WTC11 (cell line): ENCODE measurements around the gene RNU5B-1. TPM values are rescaled to one million over a fixed set of nuclear protein-coding genes. Genes with fewer than 3 reads are reported as not detected.
A peak's percentile ranks its signal among the peaks of the same experiment; 100 is the strongest.

Experiments used
- ATAC-seq: fragments of 200-7000 bp; cut with Tn5 transposase; 2 replicates; pipeline ENCODE4 v1.10.0; 2021; ENCODE audit warnings: mild to moderate bottlenecking, moderate library complexity
- CTCF ChIA-PET: fragments of 300-600 bp; sonication (Branson Sonifier 250); formaldehyde crosslinking; loops from one replicate; lab custom pipeline; 2021; ENCODE audit warnings: antibody characterized with exemption; lab: Charles Lee
- POLR2A ChIA-PET: fragments of 350-600 bp; sonication (Branson Sonifier 250); formaldehyde crosslinking; loops from one replicate; lab custom pipeline; 2021; ENCODE audit warnings: antibody characterized with exemption; lab: Charles Lee
- DNase-seq: peaks from one replicate; pipeline ENCODE4 v3.0.0; 2021; ENCODE audit warnings: low spot score
- H3K27ac Mint-ChIP-seq: 2 replicates; pipeline ENCODE4 v1.8.0; 2021; ENCODE audit warnings: mixed read lengths
- H3K27me3 Mint-ChIP-seq: 2 replicates; pipeline ENCODE4 v1.8.0; 2021; ENCODE audit warnings: low read depth, mild to moderate bottlenecking, moderate library complexity, mixed read lengths
- H3K36me3 Mint-ChIP-seq: 2 replicates; pipeline ENCODE4 v1.8.0; 2021; ENCODE audit warnings: mixed read lengths
- H3K4me1 Mint-ChIP-seq: 2 replicates; pipeline ENCODE4 v1.8.0; 2022; ENCODE audit warnings: mixed read lengths
- H3K4me3 Mint-ChIP-seq: 2 replicates; pipeline ENCODE4 v1.8.0; 2021; ENCODE audit warnings: mild to moderate bottlenecking, moderate library complexity, mixed read lengths
- H3K9me3 Mint-ChIP-seq: 2 replicates; pipeline ENCODE4 v1.8.0; 2021; ENCODE audit warnings: mixed read lengths
- EMX1 ChIP-seq: fragments of 250-450 bp; sonication (Bioruptor Pico); IDR thresholded peaks from 2 replicates; pipeline ENCODE4 v1.8.0; 2021; ENCODE audit warnings: mild to moderate bottlenecking
- FOXJ3 ChIP-seq: sonication (generic); formaldehyde crosslinking; IDR thresholded peaks from 2 replicates; pipeline ENCODE4 v1.9.0; 2021; ENCODE audit warnings: missing genetic modification reagents, mild to moderate bottlenecking, borderline replicate concordance
- FOXK1 ChIP-seq: sonication (generic); formaldehyde crosslinking; IDR thresholded peaks from 2 replicates; pipeline ENCODE4 v1.8.0; 2022; ENCODE audit warnings: mild to moderate bottlenecking, moderate library complexity, missing genetic modification reagents
- JUN ChIP-seq: sonication (generic); formaldehyde crosslinking; IDR thresholded peaks from 2 replicates; pipeline ENCODE4 v1.8.0; 2023; ENCODE audit warnings: mild to moderate bottlenecking, missing genetic modification reagents
- KAT7 ChIP-seq: sonication (generic); formaldehyde crosslinking; IDR thresholded peaks from 2 replicates; pipeline ENCODE4 v1.8.1; 2023; ENCODE audit warnings: missing genetic modification reagents, mild to moderate bottlenecking, borderline replicate concordance
- MXD4 ChIP-seq: fragments of 250-450 bp; sonication (Bioruptor Pico); IDR thresholded peaks from 2 replicates; pipeline ENCODE4 v1.8.0; 2021; ENCODE audit warnings: mild to moderate bottlenecking, moderate library complexity, borderline replicate concordance
- MYBL2 ChIP-seq: sonication (generic); formaldehyde crosslinking; IDR thresholded peaks from 2 replicates; pipeline ENCODE4 v1.8.1; 2023; ENCODE audit warnings: mild to moderate bottlenecking, moderate library complexity, missing genetic modification reagents
- NFE2L1 ChIP-seq: sonication (generic); formaldehyde crosslinking; IDR thresholded peaks from 2 replicates; pipeline ENCODE4 v1.8.1; 2023; ENCODE audit warnings: missing genetic modification reagents
- NFYB ChIP-seq: sonication (generic); formaldehyde crosslinking; conservative IDR thresholded peaks from 2 replicates; pipeline ENCODE4 v1.8.0; 2022; ENCODE audit warnings: low read depth, missing genetic modification reagents
- OVOL2 ChIP-seq: fragments of 250-450 bp; sonication (Bioruptor Pico); IDR thresholded peaks from 2 replicates; pipeline ENCODE4 v1.9.0; 2021; ENCODE audit warnings: mild to moderate bottlenecking, borderline replicate concordance
- RELA ChIP-seq: sonication (generic); formaldehyde crosslinking; IDR thresholded peaks from 2 replicates; pipeline ENCODE4 v1.8.1; 2022; ENCODE audit warnings: missing genetic modification reagents, mild to moderate bottlenecking, borderline replicate concordance
- RORB ChIP-seq: fragments of 250-450 bp; sonication (Bioruptor Pico); IDR thresholded peaks from 2 replicates; pipeline ENCODE4 v1.9.0; 2021; ENCODE audit warnings: mild to moderate bottlenecking
- SMAD3 ChIP-seq: sonication (generic); formaldehyde crosslinking; IDR thresholded peaks from 2 replicates; pipeline ENCODE4 v1.8.0; 2022; ENCODE audit warnings: missing genetic modification reagents, mild to moderate bottlenecking, borderline replicate concordance
- SOX15 ChIP-seq: fragments of 250-450 bp; sonication (Bioruptor Pico); IDR thresholded peaks from 2 replicates; pipeline ENCODE4 v1.9.0; 2021; ENCODE audit warnings: mild to moderate bottlenecking
- ZNF138 ChIP-seq: sonication (generic); formaldehyde crosslinking; conservative IDR thresholded peaks from 2 replicates; pipeline ENCODE4 v1.8.1; 2022; ENCODE audit warnings: mild to moderate bottlenecking, moderate library complexity, missing genetic modification reagents
- ZNF232 ChIP-seq: sonication (generic); formaldehyde crosslinking; IDR thresholded peaks from 2 replicates; pipeline ENCODE4 v1.8.0; 2022; ENCODE audit warnings: mild to moderate bottlenecking, missing genetic modification reagents
- ZNF396 ChIP-seq: fragments of 250-450 bp; sonication (Bioruptor Pico); IDR thresholded peaks from 2 replicates; pipeline ENCODE4 v1.8.0; 2021; ENCODE audit warnings: mild to moderate bottlenecking, moderate library complexity, borderline replicate concordance
- total RNA-seq: library from RNA; stranded (reverse); gene quantifications from 3 replicates; pipeline ENCODE4 v1.2.3, GENCODE V29; 2021
- TF ChIP-seq, protein P1 (sequence below): sonication (generic); formaldehyde crosslinking; IDR thresholded peaks from 2 replicates; pipeline ENCODE4 v1.8.1; 2022; ENCODE audit warnings: low read depth, mild to moderate bottlenecking, moderate library complexity, missing genetic modification reagents, borderline replicate concordance
- TF ChIP-seq, protein P2 (sequence below): fragments of 250-450 bp; sonication (Bioruptor Pico); IDR thresholded peaks from 2 replicates; pipeline ENCODE4 v1.9.0; 2021; ENCODE audit warnings: moderate library complexity, mild to moderate bottlenecking, inconsistent platforms, borderline replicate concordance
- TF ChIP-seq, protein P3 (sequence below): sonication (generic); formaldehyde crosslinking; IDR thresholded peaks from 2 replicates; pipeline ENCODE4 v1.8.0; 2022; ENCODE audit warnings: missing genetic modification reagents
- TF ChIP-seq, protein P4 (sequence below): sonication (generic); formaldehyde crosslinking; IDR thresholded peaks from 2 replicates; pipeline ENCODE4 v1.8.0; 2023; ENCODE audit warnings: missing genetic modification reagents, mild to moderate bottlenecking, borderline replicate concordance
- TF ChIP-seq, protein P5 (sequence below): fragments of 250-450 bp; sonication (Bioruptor Pico); conservative IDR thresholded peaks from 2 replicates; pipeline ENCODE4 v1.9.0; 2021; ENCODE audit warnings: mild to moderate bottlenecking

RNU5B-1 gene
- total RNA-seq, 1 experiment from 2014 or later: not detected

DNA sequence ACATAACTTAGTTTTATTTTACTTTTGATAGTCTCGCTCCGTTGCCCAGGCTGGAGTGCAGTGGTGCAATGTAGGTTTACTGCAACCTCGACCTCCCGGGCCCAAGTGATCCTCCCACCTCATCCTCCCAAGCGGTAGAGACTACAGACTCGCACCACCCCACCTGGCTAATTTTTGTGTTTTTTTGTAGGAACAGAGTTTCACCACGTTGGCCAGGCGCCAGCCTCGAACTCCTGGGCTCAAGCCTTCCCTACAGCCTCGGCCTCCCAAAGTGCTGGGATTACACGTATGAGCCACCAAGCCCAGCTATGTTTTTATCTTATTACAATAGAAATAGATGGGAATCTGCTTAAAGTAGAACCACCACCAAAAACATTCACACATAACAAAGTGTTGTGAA is 5.7 kb upstream of the RNU5B-1 start (continued):
- TF ChIP-seq, protein P1, sequence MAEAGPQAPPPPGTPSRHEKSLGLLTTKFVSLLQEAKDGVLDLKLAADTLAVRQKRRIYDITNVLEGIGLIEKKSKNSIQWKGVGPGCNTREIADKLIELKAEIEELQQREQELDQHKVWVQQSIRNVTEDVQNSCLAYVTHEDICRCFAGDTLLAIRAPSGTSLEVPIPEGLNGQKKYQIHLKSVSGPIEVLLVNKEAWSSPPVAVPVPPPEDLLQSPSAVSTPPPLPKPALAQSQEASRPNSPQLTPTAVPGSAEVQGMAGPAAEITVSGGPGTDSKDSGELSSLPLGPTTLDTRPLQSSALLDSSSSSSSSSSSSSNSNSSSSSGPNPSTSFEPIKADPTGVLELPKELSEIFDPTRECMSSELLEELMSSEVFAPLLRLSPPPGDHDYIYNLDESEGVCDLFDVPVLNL (CRISPR knock-in tag): no peak
- TF ChIP-seq NFYB (CRISPR knock-in tag): no peak
- no peak for TF ChIP-seq SMAD3
- TF ChIP-seq NFE2L1 (CRISPR knock-in tag): no peak

DNA sequence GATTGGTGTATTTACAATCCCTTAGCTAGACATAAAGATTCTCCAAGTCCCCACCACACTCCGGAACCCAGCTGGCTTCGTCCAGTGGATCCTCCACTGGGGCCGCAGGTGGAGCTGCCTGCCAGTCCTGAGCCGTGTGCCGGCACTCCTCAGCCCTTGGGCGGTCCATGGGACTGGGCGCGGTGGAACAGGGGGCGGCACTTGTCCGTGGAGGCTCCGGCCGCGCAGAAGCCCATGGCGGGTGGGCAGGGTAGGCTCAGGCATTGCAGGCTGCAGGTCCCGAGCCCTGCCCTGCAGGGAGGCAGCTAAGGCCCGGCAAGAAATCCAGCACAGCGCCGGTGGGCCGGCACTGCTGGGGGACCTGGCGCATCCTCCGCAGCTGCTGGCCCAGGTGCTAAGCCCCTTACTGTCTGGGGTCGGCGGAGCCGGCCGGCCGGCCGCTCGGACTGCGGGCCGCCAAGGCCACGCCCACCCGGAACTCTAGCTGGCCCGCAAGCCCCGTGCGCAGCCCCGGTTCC is 3.5 kb upstream of the RNU5B-1 start:
- DNase-seq (peak; percentile 55), ATAC-seq (no peak)
- H3K27ac Mint-ChIP-seq: no peak overlapping the region
- H3K27me3 Mint-ChIP-seq: no peaks in the 10 kb centered on the region
- POLR2A ChIA-PET: interaction anchor here (0.6 to 2.1 kb wide), 4 partner anchors 15 to 162 kb away, joined by 4 to 8 read pairs (median 7); partner anchors contain the start of genes CLPX and PARP16
- no peaks in the 10 kb centered on the region for H3K36me3 Mint-ChIP-seq
- CTCF ChIA-PET: interaction anchor here (0.6 to 1.5 kb wide), 3 partner anchors 36 to 270 kb away, joined by 3 to 9 read pairs (median 4); no protein-coding TSS in a partner anchor
- no peak overlapping the region for H3K4me3 Mint-ChIP-seq
- H3K9me3 Mint-ChIP-seq: peaks cover 6% of the 10 kb centered on the region
- TF ChIP-seq, protein P2, sequence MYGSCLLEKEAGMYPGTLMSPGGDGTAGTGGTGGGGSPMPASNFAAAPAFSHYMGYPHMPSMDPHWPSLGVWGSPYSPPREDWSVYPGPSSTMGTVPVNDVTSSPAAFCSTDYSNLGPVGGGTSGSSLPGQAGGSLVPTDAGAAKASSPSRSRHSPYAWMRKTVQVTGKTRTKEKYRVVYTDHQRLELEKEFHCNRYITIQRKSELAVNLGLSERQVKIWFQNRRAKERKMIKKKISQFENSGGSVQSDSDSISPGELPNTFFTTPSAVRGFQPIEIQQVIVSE (CRISPR knock-in tag): no peak
- TF ChIP-seq ZNF232 (CRISPR knock-in tag): no peak
- TF ChIP-seq RELA: 0 out of 2 replicates have a peak, but pooled peaks have one; percentile 45
- no peak for TF ChIP-seq ZNF138 (CRISPR knock-in tag)
- TF ChIP-seq, protein P3, sequence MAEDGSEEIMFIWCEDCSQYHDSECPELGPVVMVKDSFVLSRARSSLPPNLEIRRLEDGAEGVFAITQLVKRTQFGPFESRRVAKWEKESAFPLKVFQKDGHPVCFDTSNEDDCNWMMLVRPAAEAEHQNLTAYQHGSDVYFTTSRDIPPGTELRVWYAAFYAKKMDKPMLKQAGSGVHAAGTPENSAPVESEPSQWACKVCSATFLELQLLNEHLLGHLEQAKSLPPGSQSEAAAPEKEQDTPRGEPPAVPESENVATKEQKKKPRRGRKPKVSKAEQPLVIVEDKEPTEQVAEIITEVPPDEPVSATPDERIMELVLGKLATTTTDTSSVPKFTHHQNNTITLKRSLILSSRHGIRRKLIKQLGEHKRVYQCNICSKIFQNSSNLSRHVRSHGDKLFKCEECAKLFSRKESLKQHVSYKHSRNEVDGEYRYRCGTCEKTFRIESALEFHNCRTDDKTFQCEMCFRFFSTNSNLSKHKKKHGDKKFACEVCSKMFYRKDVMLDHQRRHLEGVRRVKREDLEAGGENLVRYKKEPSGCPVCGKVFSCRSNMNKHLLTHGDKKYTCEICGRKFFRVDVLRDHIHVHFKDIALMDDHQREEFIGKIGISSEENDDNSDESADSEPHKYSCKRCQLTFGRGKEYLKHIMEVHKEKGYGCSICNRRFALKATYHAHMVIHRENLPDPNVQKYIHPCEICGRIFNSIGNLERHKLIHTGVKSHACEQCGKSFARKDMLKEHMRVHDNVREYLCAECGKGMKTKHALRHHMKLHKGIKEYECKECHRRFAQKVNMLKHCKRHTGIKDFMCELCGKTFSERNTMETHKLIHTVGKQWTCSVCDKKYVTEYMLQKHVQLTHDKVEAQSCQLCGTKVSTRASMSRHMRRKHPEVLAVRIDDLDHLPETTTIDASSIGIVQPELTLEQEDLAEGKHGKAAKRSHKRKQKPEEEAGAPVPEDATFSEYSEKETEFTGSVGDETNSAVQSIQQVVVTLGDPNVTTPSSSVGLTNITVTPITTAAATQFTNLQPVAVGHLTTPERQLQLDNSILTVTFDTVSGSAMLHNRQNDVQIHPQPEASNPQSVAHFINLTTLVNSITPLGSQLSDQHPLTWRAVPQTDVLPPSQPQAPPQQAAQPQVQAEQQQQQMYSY (CRISPR knock-in tag): peak; percentile 62; the same call in 1 of the 2 replicates
- no peak for TF ChIP-seq SOX15 (CRISPR knock-in tag)
- peaks cover 35% of the 10 kb centered on the region for H3K4me1 Mint-ChIP-seq

DNA sequence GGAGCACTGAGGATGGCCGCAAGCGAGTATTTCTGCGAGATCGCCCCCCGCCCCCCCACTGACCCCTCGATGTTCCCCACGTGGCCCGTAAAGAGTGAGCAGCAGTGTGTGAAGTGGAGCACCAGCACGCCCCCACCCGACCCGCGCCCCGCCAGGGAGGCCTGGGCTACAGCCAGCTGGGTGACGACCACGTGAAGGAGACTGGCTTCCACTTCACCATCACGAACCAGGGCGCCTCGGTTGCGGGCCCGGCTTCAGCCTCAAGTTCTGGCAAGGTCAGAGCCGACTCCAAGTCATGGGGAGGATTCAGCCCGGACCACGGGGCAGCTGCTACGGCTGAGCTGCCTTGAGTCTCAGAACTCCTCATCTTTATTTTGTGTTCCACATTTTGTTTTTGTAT is 2.4 kb upstream of the RNU5B-1 start:
- ATAC-seq (no peak), DNase-seq (no peak)
- ChIA-PET CTCF (interaction anchor here (0.6 kb wide), 1 partner anchor 117 kb away, joined by 3 read pairs; the partner anchor contains the start of gene CLPX), POLR2A (no interaction called here)
- Mint-ChIP-seq H3K27me3 (no peaks in the 10 kb centered on the region), H3K36me3 (no peaks in the 10 kb centered on the region), H3K4me3 (no peak overlapping the region), H3K27ac (no peak overlapping the region), H3K9me3 (peaks cover 6% of the 10 kb centered on the region), H3K4me1 (peaks cover 31% of the 10 kb centered on the region)
- TF ChIP-seq KAT7: no peak
- TF ChIP-seq, protein P4, sequence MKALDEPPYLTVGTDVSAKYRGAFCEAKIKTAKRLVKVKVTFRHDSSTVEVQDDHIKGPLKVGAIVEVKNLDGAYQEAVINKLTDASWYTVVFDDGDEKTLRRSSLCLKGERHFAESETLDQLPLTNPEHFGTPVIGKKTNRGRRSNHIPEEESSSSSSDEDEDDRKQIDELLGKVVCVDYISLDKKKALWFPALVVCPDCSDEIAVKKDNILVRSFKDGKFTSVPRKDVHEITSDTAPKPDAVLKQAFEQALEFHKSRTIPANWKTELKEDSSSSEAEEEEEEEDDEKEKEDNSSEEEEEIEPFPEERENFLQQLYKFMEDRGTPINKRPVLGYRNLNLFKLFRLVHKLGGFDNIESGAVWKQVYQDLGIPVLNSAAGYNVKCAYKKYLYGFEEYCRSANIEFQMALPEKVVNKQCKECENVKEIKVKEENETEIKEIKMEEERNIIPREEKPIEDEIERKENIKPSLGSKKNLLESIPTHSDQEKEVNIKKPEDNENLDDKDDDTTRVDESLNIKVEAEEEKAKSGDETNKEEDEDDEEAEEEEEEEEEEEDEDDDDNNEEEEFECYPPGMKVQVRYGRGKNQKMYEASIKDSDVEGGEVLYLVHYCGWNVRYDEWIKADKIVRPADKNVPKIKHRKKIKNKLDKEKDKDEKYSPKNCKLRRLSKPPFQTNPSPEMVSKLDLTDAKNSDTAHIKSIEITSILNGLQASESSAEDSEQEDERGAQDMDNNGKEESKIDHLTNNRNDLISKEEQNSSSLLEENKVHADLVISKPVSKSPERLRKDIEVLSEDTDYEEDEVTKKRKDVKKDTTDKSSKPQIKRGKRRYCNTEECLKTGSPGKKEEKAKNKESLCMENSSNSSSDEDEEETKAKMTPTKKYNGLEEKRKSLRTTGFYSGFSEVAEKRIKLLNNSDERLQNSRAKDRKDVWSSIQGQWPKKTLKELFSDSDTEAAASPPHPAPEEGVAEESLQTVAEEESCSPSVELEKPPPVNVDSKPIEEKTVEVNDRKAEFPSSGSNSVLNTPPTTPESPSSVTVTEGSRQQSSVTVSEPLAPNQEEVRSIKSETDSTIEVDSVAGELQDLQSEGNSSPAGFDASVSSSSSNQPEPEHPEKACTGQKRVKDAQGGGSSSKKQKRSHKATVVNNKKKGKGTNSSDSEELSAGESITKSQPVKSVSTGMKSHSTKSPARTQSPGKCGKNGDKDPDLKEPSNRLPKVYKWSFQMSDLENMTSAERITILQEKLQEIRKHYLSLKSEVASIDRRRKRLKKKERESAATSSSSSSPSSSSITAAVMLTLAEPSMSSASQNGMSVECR (CRISPR knock-in tag): no peak
- no peak for TF ChIP-seq MXD4
- no peak for TF ChIP-seq MYBL2 (CRISPR knock-in tag)
- TF ChIP-seq FOXK1: no peak
- TF ChIP-seq FOXJ3: no peak
- TF ChIP-seq RORB: no peak
- TF ChIP-seq, protein P5, sequence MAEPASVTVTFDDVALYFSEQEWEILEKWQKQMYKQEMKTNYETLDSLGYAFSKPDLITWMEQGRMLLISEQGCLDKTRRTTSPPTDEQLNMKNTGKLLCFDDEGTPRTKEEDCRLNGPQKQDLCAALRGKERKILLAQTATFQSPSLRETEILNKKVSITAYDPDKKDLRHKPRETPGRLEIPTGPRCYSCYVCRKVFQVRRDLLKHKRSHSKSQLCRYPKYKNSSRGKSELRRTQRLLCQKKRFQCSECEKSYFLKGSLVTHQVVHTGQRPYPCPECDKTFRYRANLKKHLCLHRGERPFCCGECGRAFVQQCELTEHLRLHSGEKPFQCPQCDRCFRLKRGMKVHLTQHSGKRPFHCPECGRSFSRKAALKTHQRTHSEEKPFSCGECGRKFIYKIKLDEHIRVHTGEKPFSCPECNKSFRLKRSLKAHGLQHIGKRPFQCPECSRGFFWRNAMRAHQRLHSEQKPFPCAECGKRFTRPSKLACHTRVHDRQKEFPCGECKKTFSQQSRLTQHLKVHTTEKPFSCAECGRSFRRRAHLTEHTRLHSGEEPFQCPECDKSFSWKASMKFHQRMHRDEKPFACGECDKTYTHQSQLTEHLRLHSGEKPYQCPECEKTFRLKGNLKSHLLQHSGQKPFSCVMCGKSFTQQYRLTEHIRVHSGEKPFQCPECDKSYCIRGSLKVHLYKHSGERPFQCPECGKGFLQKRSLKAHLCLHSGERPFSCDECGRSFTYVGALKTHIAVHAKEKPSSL: no peak
- TF ChIP-seq OVOL2: no peak
- TF ChIP-seq ZNF396 (CRISPR knock-in tag): no peak
- TF ChIP-seq JUN (CRISPR knock-in tag): no peak
- no peak for TF ChIP-seq SMAD3
- no peak for TF ChIP-seq EMX1 (CRISPR knock-in tag)
